HCT116 (cell line): ENCODE measurements around the gene CLDN2. TPM values are rescaled to one million over a fixed set of nuclear protein-coding genes. Genes with fewer than 3 reads are reported as not detected.

ENCODE experiments used
- ATAC-seq: fragments of 200-7000 bp; cut with Tn5 transposase; 2 replicates; pipeline ENCODE4 v1.9.1; 2020; ENCODE audit warnings: mild to moderate bottlenecking, moderate library complexity
- BruUV-seq: library from RNA; stranded (reverse); fragments of 400-500 nt; replicated peaks from 2 replicates; lab custom pipeline; 2021; lab: Mats Ljungman, UMichigan
- CTCF ChIA-PET: fragments of 300-600 bp; sonication (Branson Sonifier 250); formaldehyde crosslinking; loops from one replicate; lab custom pipeline; 2021; ENCODE audit warnings: antibody characterized with exemption; lab: Charles Lee
- POLR2A ChIA-PET: fragments of 300-600, 350-600 bp; sonication (Branson Sonifier 250); formaldehyde crosslinking; loops from one replicate; lab custom pipeline; 2021; ENCODE audit warnings: antibody characterized with exemption; lab: Charles Lee
- RAD21 ChIA-PET, 2 experiments: fragments of 300-600 bp; sonication (Branson Sonifier 250); formaldehyde crosslinking; loops; one replicate each; lab custom pipeline; 2023; ENCODE audit warnings: low total read pairs in 2 of 2; ENCODE audit not compliant: uncharacterized antibody in 2 of 2, unreplicated experiment in 2 of 2, low non-redundant PET in 1 of 2; lab: Charles Lee
- DNase-seq: peaks from one replicate; pipeline ENCODE4 v3.0.0-alpha.2; 2010; ENCODE audit warnings: low read depth, low spot score
- H2AFZ ChIP-seq: fragments of 200-600 bp; shearing (Covaris generic), sonication (generic); 2 replicates; pipeline ENCODE4 v1.6.1; 2017; ENCODE audit warnings: low read depth, mixed run types, mixed read lengths, antibody characterized with exemption, low read length; ENCODE audit not compliant: poor library complexity, severe bottlenecking
- H3K27ac ChIP-seq: 2 replicates; pipeline ENCODE4 v1.5.1; 2012; ENCODE audit warnings: low read depth, low read length
- H3K27me3 ChIP-seq: fragments of 200-600 bp; sonication (generic); 2 replicates; pipeline ENCODE4 v1.6.1; 2016; ENCODE audit warnings: mixed run types, low read length, mixed read lengths; ENCODE audit not compliant: insufficient read depth
- H3K36me3 ChIP-seq, 2 experiments: fragments of 200-500 bp in 1 of 2; fragments of 200-600 bp in 1 of 2; sonication (Bioruptor generic) in 1 of 2; sonication (generic) in 1 of 2; 2 replicates each; pipeline versions ENCODE4 v1.5.1 to v1.6.1; 2014 to 2016; ENCODE audit warnings: low read length in 2 of 2, inconsistent platforms in 1 of 2, mixed read lengths in 1 of 2, mixed run types in 1 of 2; ENCODE audit not compliant: insufficient read depth in 2 of 2, control insufficient read depth in 1 of 2
- H3K4me1 ChIP-seq, 2 experiments: fragments of 200-600 bp in 1 of 2; sonication (generic) in 1 of 2; 2 replicates each; pipeline versions ENCODE4 v1.5.1 to v1.6.1; 2012 to 2017; ENCODE audit warnings: low read length in 2 of 2, inconsistent platforms in 1 of 2, mild to moderate bottlenecking in 1 of 2, mixed read lengths in 1 of 2, mixed run types in 1 of 2, moderate library complexity in 1 of 2; ENCODE audit not compliant: insufficient read depth in 2 of 2, control insufficient read depth in 1 of 2
- H3K4me2 ChIP-seq: fragments of 200-600 bp; sonication (generic); 2 replicates; pipeline ENCODE4 v1.6.1; 2017; ENCODE audit warnings: mixed run types, low read length, mixed read lengths
- H3K4me3 ChIP-seq, 2 experiments: fragments of 200-600 bp in 1 of 2; sonication (generic) in 1 of 2; replicated peaks in 1 of 2; 2 replicates each; pipeline ENCODE4 v1.5.1; 2011 to 2016; ENCODE audit warnings: low read length in 2 of 2, control low read depth in 1 of 2, low read depth in 1 of 2, mild to moderate bottlenecking in 1 of 2, mixed read lengths in 1 of 2, mixed run types in 1 of 2
- H3K79me2 ChIP-seq: fragments of 200-600 bp; sonication (generic); 2 replicates; pipeline ENCODE4 v1.6.1; 2017; ENCODE audit warnings: mild to moderate bottlenecking, mixed run types, low read length, moderate library complexity, mixed read lengths; ENCODE audit not compliant: insufficient read depth
- H3K9ac ChIP-seq: fragments of 200-600 bp; sonication (generic); 2 replicates; pipeline ENCODE4 v1.6.1; 2016; ENCODE audit warnings: low read length, mixed read lengths
- H3K9me2 ChIP-seq: fragments of 200-600 bp; sonication (generic), shearing (Covaris generic); 2 replicates; pipeline ENCODE4 v1.6.1; 2017; ENCODE audit warnings: mixed run types, mild to moderate bottlenecking, moderate library complexity; ENCODE audit not compliant: insufficient read depth
- H3K9me3 ChIP-seq, 2 experiments: fragments of 200-500 bp in 1 of 2; fragments of 200-600 bp in 1 of 2; sonication (Bioruptor generic) in 1 of 2; sonication (generic) in 1 of 2; 2 replicates each; pipeline ENCODE4 v1.6.1; 2014 to 2017; ENCODE audit warnings: low read length in 2 of 2, mixed read lengths in 2 of 2, inconsistent platforms in 1 of 2, low read depth in 1 of 2, mild to moderate bottlenecking in 1 of 2, mixed run types in 1 of 2, moderate library complexity in 1 of 2; ENCODE audit not compliant: control insufficient read depth in 1 of 2, insufficient read depth in 1 of 2
- H4K20me1 ChIP-seq: fragments of 200-600 bp; sonication (generic), shearing (Covaris generic); 2 replicates; pipeline ENCODE4 v1.6.1; 2017; ENCODE audit warnings: mixed run types, mild to moderate bottlenecking, moderate library complexity; ENCODE audit not compliant: insufficient read depth
- CEBPB ChIP-seq: IDR thresholded peaks from 2 replicates; pipeline ENCODE4 v1.6.1; 2012; ENCODE audit warnings: low read depth
- EZH2 ChIP-seq: fragments of 200-600 bp; sonication (generic); IDR thresholded peaks from 2 replicates; pipeline ENCODE4 v1.6.1; 2017; ENCODE audit warnings: antibody characterized with exemption, mixed run types
- FOSL1 ChIP-seq: IDR thresholded peaks from 2 replicates; pipeline ENCODE4 v1.6.1; 2012; ENCODE audit warnings: low read depth
- JUND ChIP-seq: IDR thresholded peaks from 2 replicates; pipeline ENCODE4 v1.6.1; 2012
- POLR2AphosphoS5 ChIP-seq: IDR thresholded peaks from 2 replicates; pipeline ENCODE4 v1.6.1; 2011; ENCODE audit warnings: mild to moderate bottlenecking, low read depth, low read length, moderate library complexity
- RAD21 ChIP-seq: IDR thresholded peaks from 2 replicates; pipeline ENCODE4 v1.6.1; 2012; ENCODE audit warnings: low read depth, mild to moderate bottlenecking
- SP1 ChIP-seq: IDR thresholded peaks from 2 replicates; pipeline ENCODE4 v1.6.1; 2012; ENCODE audit warnings: low read depth
- TCF7L2 ChIP-seq: IDR thresholded peaks from 2 replicates; pipeline ENCODE4 v1.7.0; 2011; ENCODE audit warnings: borderline replicate concordance, inconsistent platforms; ENCODE audit not compliant: insufficient read depth, insufficient read length; ENCODE audit errors: extremely low read depth
- ZFX ChIP-seq: fragments of 450-650 bp; IDR thresholded peaks from 2 replicates; pipeline ENCODE4 v1.6.1; 2017
- intact Hi-C: fragments of 100-400 bp; cut with micrococcal nuclease; formaldehyde crosslinking; loops from 2 replicates; pipeline ENCODE4 v1.10.0; 2022
- total RNA-seq: library from RNA; stranded (reverse); gene quantifications from one replicate; pipeline ENCODE4 v1.2.1, GENCODE V29; 2021; ENCODE audit not compliant: unreplicated experiment
- TF ChIP-seq, protein P1 (sequence below): IDR thresholded peaks from 2 replicates; pipeline ENCODE4 v1.6.1; 2012; ENCODE audit warnings: low read depth
- TF ChIP-seq, protein P2 (sequence below): IDR thresholded peaks from 2 replicates; pipeline ENCODE4 v1.6.1; 2012

CLDN2 gene
- total RNA-seq, 1 experiment from 2014 or later = 0.10 TPM

GRCh38 chrX:106912864-106913263 is 7.3 kb upstream of the CLDN2 start:
- Histone ChIP-seq H3K79me2 (no peaks in the 10 kb centered on the region), H3K27me3 (no peaks in the 10 kb centered on the region), H4K20me1 (no peaks in the 10 kb centered on the region), H3K4me1 (peaks cover 13 to 26% of the 10 kb centered on the region in 2 experiments), H3K4me2 (peak overlapping the region; percentile 35), H3K27ac (no peak overlapping the region), H3K9me3 (no peaks in the 10 kb centered on the region), H3K9ac (no peak overlapping the region), H3K36me3 (no peaks in the 10 kb centered on the region), H3K9me2 (no peaks in the 10 kb centered on the region), H3K4me3 (no peak overlapping the region), H2AFZ (no peak overlapping the region)
- RAD21 ChIA-PET = no interaction called here
- TF ChIP-seq CEBPB (peak; percentile 43; the same call in 1 of the 2 replicates), TCF7L2 (no peak), JUND (peak; percentile 40; the same call in 1 of the 2 replicates), EZH2 (no peak), ZFX (no peak), SP1 (peak; percentile 40), FOSL1 (peak; percentile 55), POLR2AphosphoS5 (no peak), RAD21 (no peak)
- TF ChIP-seq, protein P1, sequence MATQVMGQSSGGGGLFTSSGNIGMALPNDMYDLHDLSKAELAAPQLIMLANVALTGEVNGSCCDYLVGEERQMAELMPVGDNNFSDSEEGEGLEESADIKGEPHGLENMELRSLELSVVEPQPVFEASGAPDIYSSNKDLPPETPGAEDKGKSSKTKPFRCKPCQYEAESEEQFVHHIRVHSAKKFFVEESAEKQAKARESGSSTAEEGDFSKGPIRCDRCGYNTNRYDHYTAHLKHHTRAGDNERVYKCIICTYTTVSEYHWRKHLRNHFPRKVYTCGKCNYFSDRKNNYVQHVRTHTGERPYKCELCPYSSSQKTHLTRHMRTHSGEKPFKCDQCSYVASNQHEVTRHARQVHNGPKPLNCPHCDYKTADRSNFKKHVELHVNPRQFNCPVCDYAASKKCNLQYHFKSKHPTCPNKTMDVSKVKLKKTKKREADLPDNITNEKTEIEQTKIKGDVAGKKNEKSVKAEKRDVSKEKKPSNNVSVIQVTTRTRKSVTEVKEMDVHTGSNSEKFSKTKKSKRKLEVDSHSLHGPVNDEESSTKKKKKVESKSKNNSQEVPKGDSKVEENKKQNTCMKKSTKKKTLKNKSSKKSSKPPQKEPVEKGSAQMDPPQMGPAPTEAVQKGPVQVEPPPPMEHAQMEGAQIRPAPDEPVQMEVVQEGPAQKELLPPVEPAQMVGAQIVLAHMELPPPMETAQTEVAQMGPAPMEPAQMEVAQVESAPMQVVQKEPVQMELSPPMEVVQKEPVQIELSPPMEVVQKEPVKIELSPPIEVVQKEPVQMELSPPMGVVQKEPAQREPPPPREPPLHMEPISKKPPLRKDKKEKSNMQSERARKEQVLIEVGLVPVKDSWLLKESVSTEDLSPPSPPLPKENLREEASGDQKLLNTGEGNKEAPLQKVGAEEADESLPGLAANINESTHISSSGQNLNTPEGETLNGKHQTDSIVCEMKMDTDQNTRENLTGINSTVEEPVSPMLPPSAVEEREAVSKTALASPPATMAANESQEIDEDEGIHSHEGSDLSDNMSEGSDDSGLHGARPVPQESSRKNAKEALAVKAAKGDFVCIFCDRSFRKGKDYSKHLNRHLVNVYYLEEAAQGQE = no peak
- TF ChIP-seq, protein P2, sequence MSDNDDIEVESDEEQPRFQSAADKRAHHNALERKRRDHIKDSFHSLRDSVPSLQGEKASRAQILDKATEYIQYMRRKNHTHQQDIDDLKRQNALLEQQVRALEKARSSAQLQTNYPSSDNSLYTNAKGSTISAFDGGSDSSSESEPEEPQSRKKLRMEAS = no peak
- intact Hi-C loops = no loop called here
- CTCF ChIA-PET = no interaction called here
- DNase-seq (no peak), ATAC-seq (no peak)
- BruUV-seq = no TSS peak
- POLR2A ChIA-PET = no interaction called here
